CD4-positive, alpha-beta T cell treated with Interleukin-4 for 1 hour (primary cell): ENCODE results near the gene JUP.
"Not testable (repeated sequence)": the region's sequence is repeated elsewhere in the genome, so short reads cannot be mapped to it uniquely, and the experiment has no call there.

Source experiments
- DNase-seq, 2 donors: peaks; one replicate each; pipeline ENCODE4 v3.0.0-alpha.2; 2020 to 2022

Gene JUP

DNA sequence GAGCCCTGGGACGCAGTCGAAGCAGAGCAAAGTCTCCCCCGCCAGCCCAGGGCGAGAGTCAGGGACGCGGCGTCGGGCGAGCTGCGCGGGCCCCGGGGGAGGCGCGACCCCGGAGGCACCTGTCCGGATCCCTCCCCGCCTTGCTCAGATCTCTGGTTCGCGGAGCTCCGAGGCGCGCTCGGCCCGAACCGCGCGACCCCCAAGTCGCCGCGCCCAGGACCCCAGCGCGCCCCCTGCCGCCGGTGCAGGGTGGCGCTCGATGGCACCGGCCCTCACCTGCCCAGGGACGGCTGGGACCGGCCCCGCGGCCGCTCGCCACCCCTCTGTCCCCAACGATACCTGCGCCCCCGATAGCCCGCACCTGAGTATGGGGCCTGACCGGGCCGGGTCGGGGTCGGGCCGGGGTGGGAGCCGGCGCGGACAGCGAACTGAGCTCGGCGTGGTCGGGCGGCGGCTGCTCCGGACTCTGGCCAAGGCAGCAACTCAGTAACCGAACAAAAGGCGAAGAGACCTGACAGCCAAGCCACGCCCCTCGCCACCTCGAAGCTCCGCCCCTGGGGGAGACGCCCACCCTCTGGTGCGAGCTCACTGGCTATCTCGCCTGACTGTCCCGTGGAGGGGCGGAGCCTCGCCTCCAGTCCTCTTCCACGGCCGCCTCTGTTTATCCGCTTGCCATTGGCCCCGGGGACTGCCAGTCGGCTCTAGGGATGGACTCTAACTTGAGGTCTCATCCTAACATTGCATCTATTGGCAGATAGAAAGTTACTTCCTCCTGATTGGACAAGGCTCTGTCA, at the start of gene JUP:
TSS of gene JUP (minus strand) at position 485 of the 794 bp plus-strand sequence. CDS start 14,857 bp downstream, outside the sequence.
- DNase-seq: peak; percentile 90 to 98

GRCh38 chr17:41835800-41836549, 49.5 kb upstream of the JUP start, which contains the start of gene NT5C3B:
Gene NT5C3B (minus strand): TSS chr17:41836232. CDS start chr17:41836193, 39 bp downstream.
- DNase-seq: peak; percentile 36 to 41

DNA sequence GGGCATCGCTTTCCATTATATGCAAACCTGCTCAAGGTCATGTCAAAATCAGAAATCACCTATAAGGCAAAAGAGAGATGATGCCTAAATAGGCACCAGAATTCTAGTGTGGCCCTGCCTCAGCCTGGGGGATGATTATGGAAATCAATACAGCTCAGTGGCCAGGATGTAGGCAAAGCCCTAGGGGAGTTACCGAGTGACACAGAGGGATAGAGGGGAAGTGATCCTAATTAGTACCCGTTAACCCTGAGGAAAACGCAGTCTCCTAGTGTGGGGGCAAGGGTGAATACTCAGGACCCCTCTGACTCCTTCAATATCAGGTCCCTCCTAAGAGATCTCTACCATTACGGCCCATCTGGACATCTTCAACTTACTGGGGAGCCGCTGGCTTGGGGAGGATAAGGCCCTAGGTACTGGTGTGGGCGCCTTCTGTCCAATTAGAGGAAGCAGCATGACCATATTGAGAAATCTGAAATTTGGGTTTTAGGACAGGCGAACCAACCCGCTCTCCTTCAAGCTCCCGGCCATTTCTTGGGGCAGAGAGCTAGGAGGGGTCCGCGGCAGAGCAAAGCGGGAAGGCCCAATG, 48.8 kb upstream of the JUP start:
- DNase-seq: no peak

- DNase-seq: not testable (repeated sequence)
Measured at GRCh38 chr17:41829961-41830360, 43.5 kb upstream of the JUP start.

DNA sequence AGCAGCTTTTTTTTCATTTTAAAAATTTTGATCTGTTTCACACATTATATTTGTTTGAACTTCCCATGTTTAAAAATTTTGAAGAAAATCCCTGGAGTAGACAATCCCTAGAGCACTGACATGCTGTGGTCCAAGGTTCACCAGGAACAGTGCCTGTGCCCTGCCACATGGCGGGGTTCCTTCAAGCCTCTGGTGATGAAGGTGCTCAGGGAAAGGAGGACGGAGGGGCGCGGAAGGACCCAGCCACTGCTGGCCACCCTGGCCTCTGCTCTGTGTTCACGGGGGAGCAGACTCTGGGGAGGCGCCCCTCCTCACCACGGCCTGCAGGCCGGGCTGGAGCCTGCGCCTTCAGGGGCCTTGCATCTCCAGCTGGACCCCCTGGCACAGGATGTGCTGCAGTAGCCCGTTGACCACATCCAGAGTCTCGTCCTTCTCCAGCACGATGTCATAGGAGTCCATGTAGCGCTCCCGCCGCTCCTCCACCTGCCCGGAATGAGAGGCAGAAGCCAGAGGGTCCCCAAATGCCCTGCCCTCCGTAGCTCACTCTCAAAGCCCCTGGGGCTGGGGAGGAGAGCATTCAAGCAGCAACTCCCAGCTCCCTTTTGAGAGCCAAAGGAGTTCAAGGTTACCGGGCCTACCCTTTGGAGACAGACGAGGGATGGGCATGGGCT, 38.8 kb upstream of the JUP start:
- no peak for DNase-seq

GRCh38 chr17:41824086-41824485, 37.6 kb upstream of the JUP start:
- DNase-seq: no peak

DNA sequence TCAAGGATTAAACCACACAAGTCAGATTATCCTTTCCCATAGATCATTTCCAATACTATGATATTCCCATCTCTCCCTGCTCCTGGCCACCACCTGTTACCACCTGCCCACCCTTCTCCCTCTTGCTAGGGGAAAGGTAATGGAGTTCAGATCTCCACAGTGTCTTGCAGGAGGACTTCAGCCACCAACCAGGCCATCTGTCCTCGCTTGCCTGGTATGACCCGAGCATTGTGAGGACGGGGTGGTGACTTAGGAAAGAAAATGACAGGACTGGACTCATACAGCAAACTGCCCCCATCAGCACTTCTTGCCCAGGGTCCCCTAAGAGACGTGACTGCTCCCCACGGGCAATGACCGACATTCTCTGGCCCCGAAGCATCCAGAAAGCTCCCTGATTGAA, 37.1 kb upstream of the JUP start:
- DNase-seq: no peak

DNA sequence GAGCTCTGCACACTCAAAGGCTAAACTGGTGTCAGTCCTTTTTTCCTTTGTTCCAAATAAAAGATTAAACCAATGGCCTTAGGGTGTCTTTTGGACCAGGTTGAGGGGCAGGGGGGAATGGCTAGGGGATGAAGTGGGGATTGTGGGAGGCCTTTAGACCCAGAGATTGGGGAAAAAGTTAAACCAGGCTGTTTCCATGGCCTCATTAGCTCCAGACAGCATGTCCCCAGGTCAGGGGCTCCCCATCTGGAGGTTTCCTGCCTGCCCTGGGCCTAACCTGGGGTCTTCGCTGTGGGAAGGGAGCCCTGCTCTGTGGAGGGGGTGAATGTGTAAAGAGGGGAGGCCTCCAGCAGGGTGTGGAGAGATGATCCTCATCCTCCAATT, 36.6 kb upstream of the JUP start:
- DNase-seq: no peak

GRCh38 chr17:41822216-41823140, 36.0 kb upstream of the JUP start:
- DNase-seq: no peak

DNA sequence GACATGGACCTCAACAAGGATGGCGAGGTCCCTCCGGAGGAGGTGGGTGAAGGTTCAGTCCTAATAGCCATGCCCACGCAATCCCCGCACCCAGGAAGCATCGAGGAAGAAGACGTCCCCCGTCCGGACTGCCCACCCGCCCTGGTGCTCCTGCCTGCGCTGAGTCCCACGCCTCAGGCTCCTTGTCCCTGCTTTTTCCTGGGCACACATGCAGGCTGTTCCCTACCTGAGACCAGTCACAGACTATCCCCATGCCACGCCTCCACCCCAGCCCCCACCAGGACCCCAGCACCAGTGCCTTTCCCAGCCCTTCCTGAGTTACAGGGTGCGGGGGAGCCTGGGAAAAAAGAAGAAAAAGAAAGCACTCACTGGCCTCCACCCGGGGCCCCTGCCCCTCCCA, 35.3 kb upstream of the JUP start:
- DNase-seq: no peak

- no peak for DNase-seq
Measured at GRCh38 chr17:41818024-41818423, 31.5 kb upstream of the JUP start.

GRCh38 chr17:41816637-41817320, 30.3 kb upstream of the JUP start:
- no peak for DNase-seq

DNA sequence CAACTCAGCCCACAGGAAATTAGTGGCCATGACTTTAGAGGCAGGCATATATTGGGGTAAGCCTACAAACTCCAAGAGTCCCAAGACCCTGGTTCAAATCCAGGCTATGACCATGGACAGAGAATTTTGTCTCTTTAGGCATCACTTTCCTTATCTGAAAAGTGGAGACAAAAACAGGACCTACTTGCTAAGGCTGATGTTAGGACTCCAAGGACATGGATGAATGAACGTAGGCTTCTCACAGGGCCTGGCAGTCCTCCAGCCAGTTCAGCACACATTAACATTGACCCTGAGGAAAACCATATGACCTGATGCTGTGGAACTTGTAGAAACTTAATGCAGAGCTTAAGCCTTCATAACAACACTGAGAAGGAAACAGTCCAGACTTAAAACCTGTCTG, 27.7 kb upstream of the JUP start:
- DNase-seq: no peak

DNA sequence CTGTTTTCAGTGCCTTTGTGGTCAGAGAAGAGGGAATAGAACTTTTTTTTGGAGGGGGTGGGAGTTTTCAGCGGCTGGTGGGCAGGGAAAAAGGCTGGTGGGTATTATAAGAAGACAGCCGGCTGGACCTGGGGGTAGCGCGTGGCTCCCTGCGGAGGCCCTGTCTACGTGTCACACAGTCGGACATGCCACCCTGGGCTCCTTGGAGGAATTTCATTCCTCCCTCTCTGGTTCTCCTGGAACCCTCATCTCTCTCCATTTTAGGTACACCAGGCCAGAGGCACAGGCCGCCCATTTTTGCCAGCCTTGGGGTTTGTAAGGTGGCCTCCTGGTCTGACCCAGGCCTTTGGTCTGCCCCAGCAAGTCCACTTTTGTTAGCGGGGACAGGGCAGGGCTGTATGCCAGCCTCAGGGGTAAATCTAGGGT, 27.2 kb upstream of the JUP start:
- DNase-seq: no peak

GRCh38 chr17:41813152-41813680, 26.7 kb upstream of the JUP start:
- no peak for DNase-seq

DNA sequence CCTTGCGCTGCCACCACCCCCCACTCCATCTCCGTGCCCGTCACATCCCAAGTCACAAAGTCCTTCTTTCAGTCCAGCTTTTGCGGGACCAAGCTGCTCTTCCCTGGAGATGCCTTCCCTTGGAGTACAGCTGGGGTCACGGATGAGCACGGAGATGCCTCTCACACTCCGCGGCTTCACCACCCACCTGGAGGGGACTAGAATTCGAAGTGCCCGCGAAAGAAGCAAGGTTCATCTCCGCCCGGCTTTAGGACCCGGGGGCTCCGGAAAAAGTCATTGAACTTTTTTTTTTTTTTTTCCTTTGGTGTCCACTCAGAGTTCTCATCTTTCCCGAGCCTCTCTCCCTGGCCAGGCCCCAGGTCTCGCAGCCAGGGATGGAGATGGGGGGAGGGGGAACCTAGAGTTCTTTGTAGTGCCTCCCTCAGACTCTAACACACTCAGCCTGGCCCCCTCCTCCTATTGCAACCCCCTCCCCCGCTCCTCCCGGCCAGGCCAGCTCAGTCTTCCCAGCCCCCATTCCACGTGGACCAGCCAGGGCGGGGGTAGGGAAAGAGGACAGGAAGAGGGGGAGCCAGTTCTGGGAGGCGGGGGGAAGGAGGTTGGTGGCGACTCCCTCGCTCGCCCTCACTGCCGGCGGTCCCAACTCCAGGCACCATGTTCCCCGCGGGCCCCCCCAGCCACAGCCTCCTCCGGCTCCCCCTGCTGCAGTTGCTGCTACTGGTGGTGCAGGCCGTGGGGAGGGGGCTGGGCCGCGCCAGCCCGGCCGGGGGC, 26.1 kb upstream of the JUP start, which contains the start of gene FKBP10:
TSS of gene FKBP10 (plus strand) at position 624 of the 771 bp plus-strand sequence. CDS start at position 655, 31 bp downstream.
- peak; percentile 30 to 48 for DNase-seq

GRCh38 chr17:41811549-41812380, 25.3 kb upstream of the JUP start, which contains the start of gene P3H4:
Gene P3H4 (minus strand): TSS chr17:41811949. CDS start chr17:41811915, 34 bp downstream.
- peak; percentile 71 to 76 for DNase-seq

GRCh38 chr17:41810659-41811548, 24.4 kb upstream of the JUP start:
- DNase-seq: no peak
